Caco-2 (cell line): ENCODE results near the gene LNPK. TPM values are rescaled to one million over a fixed set of nuclear protein-coding genes. Genes with fewer than 3 reads are reported as not detected.

Experiments
- BruUV-seq: library from RNA; stranded (reverse); fragments of 400-500 nt; replicated peaks from 2 replicates; lab custom pipeline; 2021; lab: Mats Ljungman, UMichigan
- CTCF ChIA-PET: fragments of 300-600 bp; sonication (Branson Sonifier 250); formaldehyde crosslinking; loops from one replicate; lab custom pipeline; 2022; ENCODE audit warnings: antibody characterized with exemption; lab: Charles Lee
- POLR2A ChIA-PET: fragments of 300-600 bp; sonication (Branson Sonifier 250); formaldehyde crosslinking; loops from one replicate; lab custom pipeline; 2022; ENCODE audit warnings: antibody characterized with exemption; lab: Charles Lee
- DNase-seq, 2 experiments: peaks; one replicate each; pipeline versions ENCODE4 v3.0.0 to v3.0.0-alpha.2; 2020 to 2022
- H3K27me3 ChIP-seq: replicated peaks from 2 replicates; pipeline ENCODE4 v1.6.0; 2011; ENCODE audit warnings: low read length; ENCODE audit not compliant: control insufficient read depth, insufficient read depth
- H3K36me3 ChIP-seq: 2 replicates; pipeline ENCODE4 v1.5.1; 2011; ENCODE audit warnings: low read length; ENCODE audit not compliant: control insufficient read depth, insufficient read depth
- H3K4me1 ChIP-seq: fragments of 250-450 bp; sonication (Bioruptor Pico); 2 replicates; pipeline ENCODE4 v1.5.1; 2020; ENCODE audit warnings: mild to moderate bottlenecking
- H3K4me3 ChIP-seq: 2 replicates; pipeline ENCODE4 v1.5.1; 2011; ENCODE audit warnings: low read depth, mild to moderate bottlenecking, control low read depth, low read length
- H3K9me3 ChIP-seq: fragments of 250-450 bp; sonication (Bioruptor Pico); 2 replicates; pipeline ENCODE4 v1.5.1; 2020; ENCODE audit warnings: mild to moderate bottlenecking, moderate library complexity
- H3K27ac Mint-ChIP-seq: one replicate; pipeline ENCODE4 v1.8.0; 2022; ENCODE audit warnings: mixed read lengths; ENCODE audit not compliant: unreplicated experiment
- H3K27me3 Mint-ChIP-seq: one replicate; pipeline ENCODE4 v1.8.0; 2022; ENCODE audit warnings: mixed read lengths; ENCODE audit not compliant: insufficient read depth, unreplicated experiment
- H3K36me3 Mint-ChIP-seq: one replicate; pipeline ENCODE4 v1.8.0; 2022; ENCODE audit warnings: mild to moderate bottlenecking, mixed read lengths; ENCODE audit not compliant: insufficient read depth, unreplicated experiment
- H3K4me1 Mint-ChIP-seq: one replicate; pipeline ENCODE4 v1.8.0; 2022; ENCODE audit warnings: low read depth, mixed read lengths; ENCODE audit not compliant: unreplicated experiment
- H3K4me3 Mint-ChIP-seq: one replicate; pipeline ENCODE4 v1.8.0; 2022; ENCODE audit warnings: mild to moderate bottlenecking, moderate library complexity, mixed read lengths; ENCODE audit not compliant: unreplicated experiment
- H3K9me3 Mint-ChIP-seq: one replicate; pipeline ENCODE4 v1.8.0; 2022; ENCODE audit warnings: mixed read lengths; ENCODE audit not compliant: unreplicated experiment
- intact Hi-C: fragments of 100-400 bp; cut with micrococcal nuclease; formaldehyde crosslinking; loops from one replicate; pipeline ENCODE4 v1.10.0; 2022; ENCODE audit not compliant: unreplicated experiment
- total RNA-seq: library from RNA; stranded (reverse); gene quantifications from 2 replicates; pipeline ENCODE4 v1.2.3, GENCODE V29; 2022
- TF ChIP-seq, protein P1 (sequence below), 2 experiments: fragments of 200-600 bp in 1 of 2; IDR thresholded peaks; 1 replicate in 1 of 2; 2 replicates in 1 of 2; pipeline versions ENCODE4 v1.5.1 to v1.8.0; 2011 to 2022; ENCODE audit warnings: antibody characterized with exemption in 1 of 2, control low read depth in 1 of 2, inconsistent platforms in 1 of 2, low read depth in 1 of 2, low read length in 1 of 2, mild to moderate bottlenecking in 1 of 2, moderate library complexity in 1 of 2; ENCODE audit not compliant: insufficient read depth in 1 of 2, severe bottlenecking in 1 of 2, unreplicated experiment in 1 of 2

The LNPK gene
- total RNA-seq, 1 experiment from 2014 or later, result 19.1 TPM

DNA sequence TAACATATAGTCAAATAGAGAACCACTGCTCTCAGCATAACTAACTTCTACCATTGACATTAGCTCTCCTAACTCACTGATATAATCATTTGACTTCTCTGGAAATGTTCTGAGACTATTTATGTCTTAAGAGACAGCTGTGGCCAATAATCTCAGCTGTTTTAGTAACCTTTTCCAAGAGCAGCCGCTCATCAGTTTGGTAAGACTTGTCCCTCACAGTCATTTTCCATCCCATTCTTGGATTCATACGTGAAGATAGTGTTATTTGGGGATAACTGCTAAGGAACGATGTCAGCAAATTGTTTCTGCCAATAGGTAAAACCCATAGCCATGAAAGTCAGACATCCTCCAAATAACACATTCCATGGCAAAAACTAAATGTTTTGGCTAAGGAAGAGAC lies 127.8 kb downstream of the LNPK start:
- Histone ChIP-seq H3K4me1 (no peaks in the 10 kb centered on the region), H3K4me3 (no peak overlapping the region), H3K9me3 (no peaks in the 10 kb centered on the region), H3K27me3 (no peaks in the 10 kb centered on the region), H3K36me3 (no peaks in the 10 kb centered on the region)
- H3K9me3 Mint-ChIP-seq, result no peaks in the 10 kb centered on the region
- ChIA-PET CTCF (no interaction called here), POLR2A (no interaction called here)
- TF ChIP-seq, protein P1, sequence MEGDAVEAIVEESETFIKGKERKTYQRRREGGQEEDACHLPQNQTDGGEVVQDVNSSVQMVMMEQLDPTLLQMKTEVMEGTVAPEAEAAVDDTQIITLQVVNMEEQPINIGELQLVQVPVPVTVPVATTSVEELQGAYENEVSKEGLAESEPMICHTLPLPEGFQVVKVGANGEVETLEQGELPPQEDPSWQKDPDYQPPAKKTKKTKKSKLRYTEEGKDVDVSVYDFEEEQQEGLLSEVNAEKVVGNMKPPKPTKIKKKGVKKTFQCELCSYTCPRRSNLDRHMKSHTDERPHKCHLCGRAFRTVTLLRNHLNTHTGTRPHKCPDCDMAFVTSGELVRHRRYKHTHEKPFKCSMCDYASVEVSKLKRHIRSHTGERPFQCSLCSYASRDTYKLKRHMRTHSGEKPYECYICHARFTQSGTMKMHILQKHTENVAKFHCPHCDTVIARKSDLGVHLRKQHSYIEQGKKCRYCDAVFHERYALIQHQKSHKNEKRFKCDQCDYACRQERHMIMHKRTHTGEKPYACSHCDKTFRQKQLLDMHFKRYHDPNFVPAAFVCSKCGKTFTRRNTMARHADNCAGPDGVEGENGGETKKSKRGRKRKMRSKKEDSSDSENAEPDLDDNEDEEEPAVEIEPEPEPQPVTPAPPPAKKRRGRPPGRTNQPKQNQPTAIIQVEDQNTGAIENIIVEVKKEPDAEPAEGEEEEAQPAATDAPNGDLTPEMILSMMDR (IDR thresholded peaks at IDR 0.05; ENCODE audit: insufficient read depth in 1 of 2, low read depth in 1 of 2, low read length in 1 of 2, severe bottlenecking in 1 of 2, unreplicated experiment in 1 of 2), result no peak
- no peak overlapping the region for H3K4me3 Mint-ChIP-seq
- BruUV-seq, result no TSS peak
- no peaks in the 10 kb centered on the region for H3K4me1 Mint-ChIP-seq
- H3K27me3 Mint-ChIP-seq, result peaks cover 12% of the 10 kb centered on the region
- H3K27ac Mint-ChIP-seq, result no peak overlapping the region
- intact Hi-C loops, result no loop called here
- no peak for DNase-seq
- no peaks in the 10 kb centered on the region for H3K36me3 Mint-ChIP-seq

Other genes starting within 250 kb of the LNPK start
- 0.07 TPM in 1 of 2 replicates, not detected in the other for gene EVX2, start 81.7 kb upstream of the LNPK start, total RNA-seq
- not detected in 2 replicates for gene HOXD13, start 90.5 kb upstream of the LNPK start, total RNA-seq
- not detected in 2 replicates for gene HOXD12, start 97.5 kb upstream of the LNPK start, total RNA-seq
- gene HOXD11, start 105.0 kb upstream of the LNPK start, total RNA-seq, result not detected in 2 replicates
- not detected in 2 replicates for gene HOXD10, start 114.5 kb upstream of the LNPK start, total RNA-seq
- not detected in 2 replicates for gene HOXD9, start 120.5 kb upstream of the LNPK start, total RNA-seq
- not detected in 2 replicates for gene HOXD8, start 127.4 kb upstream of the LNPK start, total RNA-seq
- gene HOXD4, start 149.3 kb upstream of the LNPK start, total RNA-seq, result 1.00 and 1.2 TPM in 2 replicates
- 1.2 and 1.5 TPM in 2 replicates for gene HOXD3, start 155.0 kb upstream of the LNPK start, total RNA-seq
- not detected in 2 replicates for gene HOXD1, start 186.4 kb upstream of the LNPK start, total RNA-seq